ENCODE results near the gene KCNJ10.
"Not testable (repeated sequence)": the region's sequence is repeated elsewhere in the genome, so short reads cannot be mapped to it uniquely, and the experiment has no call there.

The KCNJ10 gene

GRCh38 chr1:160069460-160070231 lies at the start of gene KCNJ10:
Gene KCNJ10, minus strand, starts transcription at chr1:160070160. Its CDS starts 27,628 bp downstream, at chr1:160042532.
- no peak for FAIRE-seq

- no peak for FAIRE-seq
Observed at GRCh38 chr1:160118928-160119327, 49.0 kb upstream of the KCNJ10 start.

- no peak for FAIRE-seq
Observed at GRCh38 chr1:160117709-160118183, 47.8 kb upstream of the KCNJ10 start.

GRCh38 chr1:160117300-160117699 lies 47.3 kb upstream of the KCNJ10 start:
- FAIRE-seq = no peak

- FAIRE-seq = no peak
Observed at GRCh38 chr1:160116283-160117147, 46.6 kb upstream of the KCNJ10 start.

GRCh38 chr1:160115545-160116282 lies 45.8 kb upstream of the KCNJ10 start, which contains the start of gene ATP1A2:
Gene ATP1A2, plus strand, starts transcription at chr1:160115759. Its CDS starts 103 bp downstream, at chr1:160115862.
- no peak for FAIRE-seq

GRCh38 chr1:160114085-160114484 lies 44.1 kb upstream of the KCNJ10 start:
- no peak for FAIRE-seq

- no peak for FAIRE-seq
Observed at GRCh38 chr1:160113407-160113806, 43.4 kb upstream of the KCNJ10 start.

GRCh38 chr1:160112357-160112756 lies 42.4 kb upstream of the KCNJ10 start:
- no peak for FAIRE-seq

- FAIRE-seq = not testable (repeated sequence)
Observed at GRCh38 chr1:160111462-160111861, 41.5 kb upstream of the KCNJ10 start.

GRCh38 chr1:160109686-160110085 lies 39.7 kb upstream of the KCNJ10 start:
- FAIRE-seq = no peak

- FAIRE-seq = no peak
Observed at GRCh38 chr1:160108888-160109662, 39.1 kb upstream of the KCNJ10 start.

GRCh38 chr1:160107512-160107911 lies 37.6 kb upstream of the KCNJ10 start:
- FAIRE-seq = no peak

GRCh38 chr1:160105155-160105554 lies 35.2 kb upstream of the KCNJ10 start:
- no peak for FAIRE-seq

- FAIRE-seq = no peak
Observed at GRCh38 chr1:160104486-160104885, 34.5 kb upstream of the KCNJ10 start.

GRCh38 chr1:160103658-160104408 lies 33.9 kb upstream of the KCNJ10 start:
- no peak for FAIRE-seq

- no peak for FAIRE-seq
Observed at GRCh38 chr1:160101717-160102522, 32.0 kb upstream of the KCNJ10 start.

- FAIRE-seq = no peak
Observed at GRCh38 chr1:160101037-160101716, 31.2 kb upstream of the KCNJ10 start.

GRCh38 chr1:160099716-160100375 lies 29.9 kb upstream of the KCNJ10 start:
- no peak for FAIRE-seq

All from A204.1 (cell line).